IPS-18a (cell line): Measurements from ENCODE around the gene CLSTN2.

ENCODE experiments used
- H3K27ac ChIP-seq: one replicate; pipeline ENCODE4 v1.5.1; 2013; ENCODE audit warnings: low read length
- H3K27me3 ChIP-seq: one replicate; pipeline ENCODE4 v1.6.1; 2013; ENCODE audit warnings: mild to moderate bottlenecking, low read length; ENCODE audit not compliant: control insufficient read depth, insufficient read depth
- H3K36me3 ChIP-seq: one replicate; pipeline ENCODE4 v1.6.1; 2013; ENCODE audit warnings: low read depth, low read length; ENCODE audit not compliant: control insufficient read depth
- H3K4me1 ChIP-seq: one replicate; pipeline ENCODE4 v1.6.1; 2013; ENCODE audit warnings: low read depth, low read length; ENCODE audit not compliant: control insufficient read depth
- H3K4me3 ChIP-seq: one replicate; pipeline ENCODE4 v1.5.1; 2013; ENCODE audit warnings: low read length
- H3K9ac ChIP-seq: one replicate; pipeline ENCODE4 v1.6.1; 2013; ENCODE audit warnings: mild to moderate bottlenecking, low read length, moderate library complexity
- H3K9me3 ChIP-seq: one replicate; pipeline ENCODE4 v1.6.1; 2013; ENCODE audit warnings: low read depth, low read length; ENCODE audit not compliant: control insufficient read depth

CLSTN2 gene

DNA sequence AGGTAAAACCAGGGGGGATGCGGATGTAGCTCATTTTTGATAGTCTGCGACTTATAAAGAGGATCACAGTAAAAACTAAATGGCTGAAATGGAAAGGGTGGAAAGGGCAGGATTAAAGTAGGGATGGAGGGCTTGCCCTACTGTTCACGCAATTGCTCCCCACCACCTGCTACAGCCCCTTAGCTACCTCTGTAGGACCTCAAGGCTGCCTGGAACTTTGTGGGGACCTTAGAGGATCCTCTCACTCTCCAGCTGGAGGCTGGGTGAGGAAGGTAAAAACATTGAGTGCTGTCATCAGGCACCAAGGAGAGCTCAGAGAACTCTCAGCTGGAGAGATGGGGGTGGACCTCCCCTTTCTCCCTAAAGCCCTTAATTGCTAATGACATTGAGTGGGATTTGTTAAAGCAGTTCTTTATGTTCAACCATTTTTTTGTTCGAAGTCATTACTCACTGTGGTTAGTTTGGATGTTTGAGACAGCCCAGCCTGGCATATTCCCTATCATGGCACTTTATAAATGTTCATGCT, 213.0 kb downstream of the CLSTN2 start:
- H3K27ac ChIP-seq = no peak overlapping the region

DNA sequence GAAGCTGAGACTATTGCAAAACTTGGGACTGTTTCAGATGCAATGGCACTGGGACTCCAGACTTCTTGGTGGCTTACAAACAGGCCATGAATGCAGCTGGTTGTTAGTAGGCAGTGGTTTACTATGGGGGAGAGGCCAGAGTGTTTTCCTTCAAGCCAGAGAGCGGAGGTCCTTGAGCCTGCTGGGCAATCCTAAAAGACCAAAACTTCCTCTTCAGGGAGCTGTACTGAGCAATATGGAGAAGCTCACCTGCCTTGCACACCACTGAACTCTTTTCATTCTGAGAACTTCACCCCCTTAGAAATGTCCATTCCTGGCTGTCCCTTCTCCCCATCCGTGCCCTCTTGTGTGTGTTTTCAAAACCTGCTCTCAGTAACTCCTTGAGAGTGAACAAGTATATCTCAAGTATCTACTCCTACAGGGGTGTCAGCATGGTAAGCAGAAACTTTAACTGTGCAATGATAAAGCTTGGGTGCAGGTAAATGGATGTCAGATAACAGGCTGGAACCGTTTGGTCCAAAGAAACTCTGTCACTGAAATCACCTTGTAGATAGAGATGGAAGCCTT, 213.9 kb downstream of the CLSTN2 start:
- Histone ChIP-seq H3K36me3 (no peaks in the 10 kb centered on the region), H3K27ac (no peak overlapping the region), H3K27me3 (no peaks in the 10 kb centered on the region), H3K9me3 (no peaks in the 10 kb centered on the region), H3K4me1 (no peaks in the 10 kb centered on the region), H3K9ac (no peak overlapping the region), H3K4me3 (no peak overlapping the region)

More for the DNA sequence above, 213.0 kb downstream of the CLSTN2 start:
- Histone ChIP-seq H3K4me1 (no peaks in the 10 kb centered on the region), H3K9ac (no peak overlapping the region), H3K9me3 (no peaks in the 10 kb centered on the region), H3K27me3 (no peaks in the 10 kb centered on the region), H3K36me3 (no peaks in the 10 kb centered on the region), H3K4me3 (no peak overlapping the region)

DNA sequence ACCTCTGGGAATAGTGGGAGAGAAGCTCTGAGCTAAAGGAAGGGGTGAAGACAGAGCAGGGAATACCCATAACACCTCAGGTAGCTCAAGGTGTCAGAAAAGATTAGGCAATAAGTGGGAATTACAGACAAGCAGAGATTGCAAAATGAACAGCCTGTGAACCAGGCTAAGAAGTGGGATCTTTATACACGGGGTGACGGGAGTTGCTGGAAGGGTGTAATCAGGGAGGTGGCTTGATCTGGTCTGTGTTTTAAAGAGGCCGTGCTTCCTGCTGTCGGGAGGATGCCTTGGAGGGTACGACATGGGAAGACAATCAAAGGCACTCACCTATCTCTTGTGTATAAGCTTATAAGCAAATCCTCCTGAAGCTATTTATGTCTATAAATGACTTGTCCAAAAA, 216.3 kb downstream of the CLSTN2 start:
- Histone ChIP-seq H3K4me1 (no peaks in the 10 kb centered on the region), H3K36me3 (no peaks in the 10 kb centered on the region), H3K27me3 (no peaks in the 10 kb centered on the region), H3K27ac (no peak overlapping the region), H3K4me3 (no peak overlapping the region), H3K9ac (no peak overlapping the region), H3K9me3 (no peaks in the 10 kb centered on the region)

DNA sequence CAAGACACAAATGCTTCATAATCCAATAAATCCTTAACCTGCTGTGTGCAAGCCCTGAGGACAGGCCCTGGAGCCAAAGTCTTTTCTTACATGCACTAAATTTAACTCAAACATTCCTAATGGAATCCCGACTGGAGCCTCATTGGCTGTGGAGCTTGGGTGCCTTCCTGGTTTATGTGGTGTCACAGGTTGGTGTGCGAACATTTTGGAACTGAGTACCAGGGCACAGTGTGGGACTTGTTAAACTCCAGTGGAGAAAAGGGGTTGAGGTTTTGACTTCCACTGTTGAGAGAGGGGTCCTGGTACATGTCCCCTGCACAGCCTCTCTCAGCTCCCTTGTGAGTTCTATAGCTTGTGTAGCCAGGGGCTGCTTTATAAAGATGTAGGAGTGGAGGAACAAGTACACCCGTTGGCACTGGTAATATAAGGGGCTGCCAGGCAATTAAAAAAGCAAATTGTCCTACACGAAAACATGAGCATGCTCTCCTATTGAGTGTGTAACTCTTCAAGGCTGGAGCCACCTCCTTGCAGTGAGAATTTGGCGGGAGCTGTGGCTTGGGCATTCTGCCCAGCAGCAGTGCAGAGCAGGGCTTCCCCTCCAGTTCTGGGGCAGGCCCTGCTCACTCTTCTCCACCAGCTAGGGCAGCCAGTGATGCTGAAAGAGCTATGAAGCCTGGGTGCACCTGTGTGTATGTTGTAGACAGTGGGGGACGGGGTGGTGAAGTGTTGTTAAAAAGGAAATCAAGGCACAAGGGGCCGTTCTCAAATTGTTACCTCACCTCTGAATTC, 218.1 kb downstream of the CLSTN2 start:
- no peak overlapping the region for H3K27ac ChIP-seq
- H3K9ac ChIP-seq = no peak overlapping the region
- no peaks in the 10 kb centered on the region for H3K4me1 ChIP-seq
- no peaks in the 10 kb centered on the region for H3K9me3 ChIP-seq
- no peaks in the 10 kb centered on the region for H3K27me3 ChIP-seq
- H3K4me3 ChIP-seq = no peak overlapping the region
- H3K36me3 ChIP-seq = no peaks in the 10 kb centered on the region

DNA sequence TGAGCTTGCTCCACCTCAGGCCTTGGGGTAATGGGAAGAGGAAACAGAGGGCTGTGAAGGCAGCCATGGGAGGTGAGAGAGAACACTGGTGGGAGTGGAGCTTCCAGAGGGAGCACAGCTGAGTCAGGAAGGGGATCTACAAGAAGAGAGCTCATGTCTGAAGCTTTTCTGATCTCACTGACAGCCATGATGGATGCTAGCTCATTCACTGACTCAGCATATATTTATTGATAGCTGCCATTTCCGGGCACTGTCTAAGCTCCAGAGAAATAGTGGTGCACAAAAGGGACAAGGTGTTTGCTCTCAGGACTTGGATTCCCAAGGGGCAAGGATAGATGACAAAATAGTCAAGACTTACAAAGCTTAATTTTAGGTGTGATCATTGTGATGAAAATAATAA, 218.8 kb downstream of the CLSTN2 start:
- Histone ChIP-seq H3K4me1 (no peaks in the 10 kb centered on the region), H3K9me3 (no peaks in the 10 kb centered on the region), H3K27me3 (no peaks in the 10 kb centered on the region), H3K27ac (no peak overlapping the region), H3K4me3 (no peak overlapping the region), H3K36me3 (no peaks in the 10 kb centered on the region), H3K9ac (no peak overlapping the region)

GRCh38 chr3:140157161-140157560, 222.2 kb downstream of the CLSTN2 start:
- H3K4me3 ChIP-seq = no peak overlapping the region
- no peak overlapping the region for H3K27ac ChIP-seq
- H3K4me1 ChIP-seq = no peaks in the 10 kb centered on the region
- no peaks in the 10 kb centered on the region for H3K27me3 ChIP-seq
- H3K9me3 ChIP-seq = no peaks in the 10 kb centered on the region
- no peak overlapping the region for H3K9ac ChIP-seq
- H3K36me3 ChIP-seq = no peaks in the 10 kb centered on the region

DNA sequence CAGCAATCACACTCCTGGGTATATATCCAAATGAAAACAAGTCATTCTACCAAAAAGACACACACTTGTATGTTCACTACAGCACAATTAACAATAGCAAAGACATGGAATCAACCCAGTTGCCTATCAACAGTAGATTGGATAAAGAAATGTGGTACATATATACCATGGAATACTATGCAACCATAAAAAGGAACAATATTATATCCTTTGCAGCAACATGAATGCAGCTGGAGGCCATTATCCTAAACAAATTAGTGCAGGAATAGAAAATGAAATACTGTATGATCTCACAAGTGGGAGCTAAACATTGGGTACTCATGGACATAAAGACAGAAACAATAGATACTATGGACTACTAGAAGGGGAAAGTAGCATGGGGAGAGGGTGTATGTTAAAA, 224.7 kb downstream of the CLSTN2 start:
- H3K9me3 ChIP-seq = no peaks in the 10 kb centered on the region
- H3K27me3 ChIP-seq = no peaks in the 10 kb centered on the region
- no peaks in the 10 kb centered on the region for H3K4me1 ChIP-seq
- H3K4me3 ChIP-seq = no peak overlapping the region
- H3K9ac ChIP-seq = no peak overlapping the region
- H3K36me3 ChIP-seq = no peaks in the 10 kb centered on the region
- no peak overlapping the region for H3K27ac ChIP-seq

- H3K36me3 ChIP-seq = no peaks in the 10 kb centered on the region
- H3K4me3 ChIP-seq = no peak overlapping the region
- no peak overlapping the region for H3K27ac ChIP-seq
- H3K9me3 ChIP-seq = no peaks in the 10 kb centered on the region
- no peaks in the 10 kb centered on the region for H3K27me3 ChIP-seq
- H3K9ac ChIP-seq = no peak overlapping the region
- no peaks in the 10 kb centered on the region for H3K4me1 ChIP-seq
These were observed 225.6 kb downstream of the CLSTN2 start for GRCh38 chr3:140160553-140160952.

- Histone ChIP-seq H3K27me3 (no peaks in the 10 kb centered on the region), H3K9ac (no peak overlapping the region), H3K4me3 (no peak overlapping the region), H3K4me1 (no peaks in the 10 kb centered on the region), H3K36me3 (no peaks in the 10 kb centered on the region), H3K27ac (no peak overlapping the region), H3K9me3 (no peaks in the 10 kb centered on the region)
These were observed 227.6 kb downstream of the CLSTN2 start for GRCh38 chr3:140162551-140162950.

GRCh38 chr3:140163159-140163763, 228.3 kb downstream of the CLSTN2 start:
- Histone ChIP-seq H3K4me3 (no peak overlapping the region), H3K27ac (no peak overlapping the region), H3K4me1 (no peaks in the 10 kb centered on the region), H3K9ac (no peak overlapping the region), H3K36me3 (no peaks in the 10 kb centered on the region), H3K27me3 (no peaks in the 10 kb centered on the region), H3K9me3 (no peaks in the 10 kb centered on the region)

DNA sequence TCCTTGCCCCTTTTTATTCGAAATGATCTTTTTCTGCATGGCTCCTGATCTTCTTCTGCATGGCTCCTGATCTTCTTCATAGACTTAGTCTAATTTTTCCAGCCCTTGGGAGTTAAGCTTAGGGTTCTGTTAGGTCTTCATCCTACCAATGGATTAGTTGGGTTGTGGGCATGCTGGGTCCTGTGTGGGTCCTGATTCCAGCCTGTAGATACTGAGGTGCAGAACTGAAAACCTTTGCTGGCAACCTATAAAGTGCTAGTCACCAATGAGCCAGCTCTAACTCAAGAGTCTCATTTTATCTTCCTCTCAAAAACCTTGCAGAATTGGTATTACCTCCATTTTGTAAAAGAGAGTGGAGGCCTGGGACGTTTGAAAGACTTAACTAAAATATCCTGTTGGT, 229.2 kb downstream of the CLSTN2 start:
- Histone ChIP-seq H3K27ac (no peak overlapping the region), H3K27me3 (no peaks in the 10 kb centered on the region), H3K4me3 (no peak overlapping the region), H3K36me3 (no peaks in the 10 kb centered on the region), H3K9ac (no peak overlapping the region), H3K9me3 (no peaks in the 10 kb centered on the region), H3K4me1 (no peaks in the 10 kb centered on the region)
